Measurements from ENCODE around the gene DISP2. TPM values are rescaled to one million over a fixed set of nuclear protein-coding genes. Genes with fewer than 3 reads are reported as not detected.
A peak's percentile ranks its signal among the peaks of the same experiment; 100 is the strongest.

DISP2 gene
- total and polyA plus RNA-seq, 4 donors, result under 0.01 to 0.23 (median under 0.01) TPM; not detected in 1

DNA sequence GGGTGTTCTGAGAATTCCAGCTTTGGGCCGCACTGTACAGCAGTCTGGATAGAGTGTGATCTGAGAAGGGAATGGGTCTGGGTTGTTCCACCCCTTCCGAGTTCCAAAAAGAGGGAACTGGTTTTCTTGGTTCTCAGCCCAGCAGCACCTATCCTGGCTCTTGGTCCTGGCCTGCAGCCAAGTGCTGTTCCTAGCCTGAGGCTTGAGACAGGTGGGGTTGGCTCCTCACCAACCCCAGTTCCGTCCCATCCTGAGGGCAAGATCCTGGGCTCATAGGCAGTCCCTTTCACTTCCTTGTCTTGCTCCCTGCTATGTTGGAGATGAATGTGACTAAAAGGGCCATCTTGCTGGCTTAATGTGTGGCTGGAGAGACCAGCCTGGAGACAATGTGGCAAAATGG is 62.8 kb downstream of the DISP2 start:
- no peak for DNase-seq (ENCODE audit: low spot score)
- no peak overlapping the region for H3K4me3 ChIP-seq (ENCODE audit: low read depth in 1 of 3, low read length in 3 of 3)
- H3K36me3 ChIP-seq (ENCODE audit: control insufficient read depth in 4 of 4, insufficient read depth in 3 of 4, low read depth in 1 of 4, low read length in 3 of 4), result peaks cover 1 to 21% (median 6%) of the 10 kb centered on the region in 4 donors
- peaks cover 7 to 24% (median 21%) of the 10 kb centered on the region in 4 donors for H3K4me1 ChIP-seq (ENCODE audit: control insufficient read depth in 4 of 4, insufficient read depth in 4 of 4, low read length in 3 of 4)
- TF ChIP-seq YY1 (IDR thresholded peaks at IDR 0.05) (peak; percentile 19), GABPA (IDR thresholded peaks at IDR 0.05 in 1 of 2, conservative IDR thresholded peaks at IDR 0.05 in 1 of 2) (no peak)
- H3K27me3 ChIP-seq (ENCODE audit: control insufficient read depth in 4 of 4, insufficient read depth in 4 of 4, low read length in 3 of 4), result no peaks in the 10 kb centered on the region
- no peak overlapping the region for H3K27ac ChIP-seq (ENCODE audit: low read depth in 1 of 2, low read length in 2 of 2)
- H3K9me3 ChIP-seq (ENCODE audit: control insufficient read depth in 4 of 4, low read length in 3 of 4), result no peaks in the 10 kb centered on the region
- 16% methylated on average over 3 of the region's 3 CpGs for WGBS
- no peak overlapping the region for H3K9ac ChIP-seq (ENCODE audit: low read depth in 1 of 2, low read length in 2 of 2)

DNA sequence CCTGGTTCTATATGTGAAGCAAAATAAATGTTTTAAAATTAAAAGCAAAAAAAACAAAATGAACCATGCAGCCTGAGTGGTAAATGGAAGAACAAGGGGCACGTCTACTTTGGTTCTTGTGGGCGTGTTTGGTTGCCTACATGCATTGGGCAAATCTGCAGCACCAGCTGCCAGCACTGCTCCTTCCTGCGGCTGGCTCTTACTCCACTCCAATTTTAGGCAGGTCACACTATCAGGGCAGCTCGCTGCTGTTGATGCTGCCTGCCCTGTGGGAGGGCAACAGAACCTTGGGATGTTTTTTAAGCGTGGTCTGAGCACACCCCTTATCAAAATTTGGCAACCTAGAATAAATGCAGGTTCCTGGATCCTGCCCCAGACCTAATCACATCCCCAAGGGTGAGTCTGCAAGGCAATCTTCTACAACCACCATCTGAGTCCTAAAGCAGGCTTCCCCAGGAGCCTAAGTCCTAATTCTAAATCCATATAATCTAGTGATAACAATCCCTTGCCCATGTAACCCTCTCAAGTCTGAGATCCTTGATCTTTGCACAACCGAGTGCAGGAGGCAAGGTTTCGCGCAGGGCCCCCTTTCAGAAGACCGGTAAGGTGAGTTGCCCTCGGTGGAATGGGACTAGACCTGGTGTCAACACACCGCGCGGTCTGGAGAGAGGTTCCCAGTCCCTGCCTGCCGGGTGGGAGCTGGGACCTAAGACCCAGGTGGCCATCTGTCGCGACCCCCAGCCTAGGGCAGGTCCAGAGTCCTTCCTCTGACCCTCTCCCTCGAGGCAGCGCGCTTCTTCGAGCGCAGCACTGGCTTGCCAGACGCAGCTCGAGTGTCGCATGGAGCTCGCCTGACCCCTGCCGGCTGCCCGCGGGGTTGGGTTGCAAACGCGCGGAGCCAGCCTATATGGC is 63.5 kb downstream of the DISP2 start:
- DNase-seq (ENCODE audit: low spot score), result peak; percentile 89
- H3K27ac ChIP-seq (ENCODE audit: low read depth in 1 of 2, low read length in 2 of 2), result no peak overlapping the region
- H3K9ac ChIP-seq (ENCODE audit: low read depth in 1 of 2, low read length in 2 of 2), result no peak overlapping the region
- H3K27me3 ChIP-seq (ENCODE audit: control insufficient read depth in 4 of 4, insufficient read depth in 4 of 4, low read length in 3 of 4), result no peaks in the 10 kb centered on the region
- H3K4me1 ChIP-seq (ENCODE audit: control insufficient read depth in 4 of 4, insufficient read depth in 4 of 4, low read length in 3 of 4), result peaks cover 7 to 24% (median 21%) of the 10 kb centered on the region in 4 donors
- WGBS, result 8% methylated on average over 31 of the region's 31 CpGs
- H3K4me3 ChIP-seq (ENCODE audit: low read depth in 1 of 3, low read length in 3 of 3), result peak overlapping the region in 1 of 3 donors; percentile 11
- TF ChIP-seq RXRA (IDR thresholded peaks at IDR 0.05) (peak in 1 of 2 donors; percentile 12), YY1 (IDR thresholded peaks at IDR 0.05) (peak; percentile 13), FOXA2 (IDR thresholded peaks at IDR 0.05) (no peak), RAD21 (IDR thresholded peaks at IDR 0.05) (peak; percentile 93 to 94), HNF4A (conservative IDR thresholded peaks at IDR 0.05) (peak in 1 of 2 donors; percentile 16), HNF4G (IDR thresholded peaks at IDR 0.05) (no peak)
- TF ChIP-seq, protein P1, sequence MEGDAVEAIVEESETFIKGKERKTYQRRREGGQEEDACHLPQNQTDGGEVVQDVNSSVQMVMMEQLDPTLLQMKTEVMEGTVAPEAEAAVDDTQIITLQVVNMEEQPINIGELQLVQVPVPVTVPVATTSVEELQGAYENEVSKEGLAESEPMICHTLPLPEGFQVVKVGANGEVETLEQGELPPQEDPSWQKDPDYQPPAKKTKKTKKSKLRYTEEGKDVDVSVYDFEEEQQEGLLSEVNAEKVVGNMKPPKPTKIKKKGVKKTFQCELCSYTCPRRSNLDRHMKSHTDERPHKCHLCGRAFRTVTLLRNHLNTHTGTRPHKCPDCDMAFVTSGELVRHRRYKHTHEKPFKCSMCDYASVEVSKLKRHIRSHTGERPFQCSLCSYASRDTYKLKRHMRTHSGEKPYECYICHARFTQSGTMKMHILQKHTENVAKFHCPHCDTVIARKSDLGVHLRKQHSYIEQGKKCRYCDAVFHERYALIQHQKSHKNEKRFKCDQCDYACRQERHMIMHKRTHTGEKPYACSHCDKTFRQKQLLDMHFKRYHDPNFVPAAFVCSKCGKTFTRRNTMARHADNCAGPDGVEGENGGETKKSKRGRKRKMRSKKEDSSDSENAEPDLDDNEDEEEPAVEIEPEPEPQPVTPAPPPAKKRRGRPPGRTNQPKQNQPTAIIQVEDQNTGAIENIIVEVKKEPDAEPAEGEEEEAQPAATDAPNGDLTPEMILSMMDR (IDR thresholded peaks at IDR 0.05; ENCODE audit: low read depth, low read length, missing input control), result peak; percentile 96
- H3K9me3 ChIP-seq (ENCODE audit: control insufficient read depth in 4 of 4, low read length in 3 of 4), result no peaks in the 10 kb centered on the region
- H3K36me3 ChIP-seq (ENCODE audit: control insufficient read depth in 4 of 4, insufficient read depth in 3 of 4, low read depth in 1 of 4, low read length in 3 of 4), result peaks cover 0 to 14% (median 5%) of the 10 kb centered on the region in 4 donors

DNA sequence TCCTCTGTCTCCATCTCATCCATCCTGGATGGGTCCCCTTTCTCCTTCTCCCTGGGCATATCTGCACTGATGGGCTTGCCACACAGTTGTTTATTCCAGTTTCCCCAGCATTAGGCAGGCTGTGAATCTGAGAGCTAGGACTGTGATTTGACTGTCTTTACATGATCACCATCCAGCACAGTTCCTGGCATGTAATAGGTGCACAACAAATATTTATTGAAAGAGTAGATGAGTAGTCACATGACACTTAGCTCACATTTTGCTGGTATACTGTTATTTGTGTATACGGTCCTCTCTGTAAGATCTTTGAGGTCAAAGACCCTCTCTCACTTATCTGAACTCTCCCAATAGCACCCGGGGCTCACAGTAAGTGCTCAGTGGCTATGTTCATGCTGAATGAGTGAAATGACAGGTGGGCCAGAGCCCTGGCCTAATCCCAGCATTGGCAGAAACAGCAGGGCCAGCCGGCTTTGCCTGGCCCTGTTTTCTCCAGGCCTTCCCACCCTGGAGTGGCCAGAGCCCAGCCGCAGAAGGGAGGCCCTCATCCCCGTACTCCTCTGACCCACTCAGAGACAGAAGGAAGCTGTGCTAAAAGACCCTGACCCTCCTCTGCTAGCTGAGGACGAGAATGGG is 66.6 kb downstream of the DISP2 start:
- no peak for TF ChIP-seq HNF4A (conservative IDR thresholded peaks at IDR 0.05)
- Histone ChIP-seq H3K27ac (ENCODE audit: low read depth in 1 of 2, low read length in 2 of 2) (no peak overlapping the region), H3K4me1 (ENCODE audit: control insufficient read depth in 4 of 4, insufficient read depth in 4 of 4, low read length in 3 of 4) (peaks cover 7 to 24% (median 21%) of the 10 kb centered on the region in 4 donors), H3K36me3 (ENCODE audit: control insufficient read depth in 4 of 4, insufficient read depth in 3 of 4, low read depth in 1 of 4, low read length in 3 of 4) (no peaks in the 10 kb centered on the region), H3K27me3 (ENCODE audit: control insufficient read depth in 4 of 4, insufficient read depth in 4 of 4, low read length in 3 of 4) (no peaks in the 10 kb centered on the region), H3K9ac (ENCODE audit: low read depth in 1 of 2, low read length in 2 of 2) (no peak overlapping the region), H3K4me3 (ENCODE audit: low read depth in 1 of 3, low read length in 3 of 3) (no peak overlapping the region), H3K9me3 (ENCODE audit: control insufficient read depth in 4 of 4, low read length in 3 of 4) (no peaks in the 10 kb centered on the region)
- WGBS, result 90% methylated on average over 6 of the region's 6 CpGs
- no peak for DNase-seq (ENCODE audit: low spot score)

DNA sequence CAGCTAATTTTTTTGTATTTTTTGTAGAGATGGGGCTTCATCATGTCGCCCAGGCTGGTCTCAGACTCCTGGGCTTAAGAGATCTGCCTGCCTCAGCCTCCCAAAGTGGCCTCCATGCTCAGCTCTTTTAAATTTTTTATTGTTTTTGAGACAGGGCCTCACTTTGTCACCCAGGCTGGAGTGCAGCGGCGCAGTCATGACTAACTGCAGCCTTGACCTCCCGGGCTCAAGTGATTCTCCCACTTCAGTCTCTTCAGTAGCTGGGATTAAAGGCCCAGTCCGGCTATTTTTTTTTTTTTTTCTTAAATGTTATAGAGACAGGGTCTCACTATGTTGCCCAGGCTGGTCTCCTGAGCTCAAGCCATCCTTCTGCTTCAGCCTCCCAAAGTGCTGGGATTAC is 67.7 kb downstream of the DISP2 start:
- 95% methylated on average over 5 of the region's 5 CpGs for WGBS

More for the DNA sequence above, 67.7 kb downstream of the DISP2 start:
- no peak for DNase-seq (ENCODE audit: low spot score)
- Histone ChIP-seq H3K27ac (ENCODE audit: low read depth in 1 of 2, low read length in 2 of 2) (no peak overlapping the region), H3K27me3 (ENCODE audit: control insufficient read depth in 4 of 4, insufficient read depth in 4 of 4, low read length in 3 of 4) (no peaks in the 10 kb centered on the region), H3K4me1 (ENCODE audit: control insufficient read depth in 4 of 4, insufficient read depth in 4 of 4, low read length in 3 of 4) (peaks cover under 1 to 15% (median 14%) of the 10 kb centered on the region in 4 donors), H3K9ac (ENCODE audit: low read depth in 1 of 2, low read length in 2 of 2) (no peak overlapping the region), H3K9me3 (ENCODE audit: control insufficient read depth in 4 of 4, low read length in 3 of 4) (no peaks in the 10 kb centered on the region), H3K36me3 (ENCODE audit: control insufficient read depth in 4 of 4, insufficient read depth in 3 of 4, low read depth in 1 of 4, low read length in 3 of 4) (no peaks in the 10 kb centered on the region), H3K4me3 (ENCODE audit: low read depth in 1 of 3, low read length in 3 of 3) (no peak overlapping the region)
- TF ChIP-seq SP1 (IDR thresholded peaks at IDR 0.05) (no peak), EGR1 (IDR thresholded peaks at IDR 0.05; ENCODE audit: low read depth in 2 of 2) (no peak), RXRA (IDR thresholded peaks at IDR 0.05) (no peak), GABPA (IDR thresholded peaks at IDR 0.05 in 1 of 2, conservative IDR thresholded peaks at IDR 0.05 in 1 of 2) (no peak), FOXA2 (IDR thresholded peaks at IDR 0.05) (no peak), HNF4G (IDR thresholded peaks at IDR 0.05) (no peak), TAF1 (conservative IDR thresholded peaks at IDR 0.05) (no peak)
- TF ChIP-seq, protein P2, sequence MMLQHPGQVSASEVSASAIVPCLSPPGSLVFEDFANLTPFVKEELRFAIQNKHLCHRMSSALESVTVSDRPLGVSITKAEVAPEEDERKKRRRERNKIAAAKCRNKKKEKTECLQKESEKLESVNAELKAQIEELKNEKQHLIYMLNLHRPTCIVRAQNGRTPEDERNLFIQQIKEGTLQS (IDR thresholded peaks at IDR 0.05), result no peak

All from liver (tissue), 9 donors.